Ovary (tissue), 3 donors: ENCODE results near the gene PLCB3.

Experiments used
- CTCF ChIP-seq, 3 donors: fragments of 450-650 bp in 2 of 3; fragments of 200-600 bp in 1 of 3; IDR thresholded peaks; one replicate each; pipeline versions ENCODE4 v1.5.1 to v1.8.0; 2016 to 2022; ENCODE audit warnings: antibody characterized with exemption in 3 of 3, mild to moderate bottlenecking in 1 of 3
- POLR2A ChIP-seq: fragments of 450-650 bp; IDR thresholded peaks from one replicate; pipeline ENCODE4 v1.6.1; 2017; ENCODE audit warnings: antibody characterized with exemption, mild to moderate bottlenecking, moderate library complexity
- donor health status: DM: no; HTN: no; CAD: no.

- TF ChIP-seq CTCF (IDR thresholded peaks at IDR 0.05): no peak
- no peak for TF ChIP-seq POLR2A
Observed at GRCh38 chr11:64237484-64237951, 13.8 kb upstream of the PLCB3 start.
